ENCODE measurements around the gene RIPPLY2. TPM values are rescaled to one million over a fixed set of nuclear protein-coding genes. Genes with fewer than 3 reads are reported as not detected.

RIPPLY2 gene
- total RNA-seq, 4 donors from 2014 or later = not detected

- Histone ChIP-seq H3K36me3 (peaks cover 10% of the 10 kb centered on the region), H3K4me3 (peak overlapping the region; percentile 90), H3K27ac (peak overlapping the region; percentile 84), H3K9me3 (no peaks in the 10 kb centered on the region), H3K4me1 (peaks cover 20% of the 10 kb centered on the region), H3K27me3 (peaks cover 5% of the 10 kb centered on the region)
- DNase-seq (ENCODE audit: low spot score in 2 of 2) = no peak
- no peak for TF ChIP-seq POLR2A (IDR thresholded peaks at IDR 0.05)
- TF ChIP-seq EP300 (IDR thresholded peaks at IDR 0.05) = no peak
- no peak for TF ChIP-seq CTCF (IDR thresholded peaks at IDR 0.05)
- no peak for TF ChIP-seq POLR2AphosphoS5 (IDR thresholded peaks at IDR 0.05)
- WGBS = 23% methylated on average over 7 of the region's 7 CpGs
Observed at GRCh38 chr6:83860359-83860755, 7.2 kb downstream of the RIPPLY2 start.

GRCh38 chr6:83860782-83861495 is 7.8 kb downstream of the RIPPLY2 start:
- Histone ChIP-seq H3K4me1 (peaks cover 20% of the 10 kb centered on the region), H3K4me3 (peak overlapping the region; percentile 90), H3K9me3 (no peaks in the 10 kb centered on the region), H3K27ac (no peak overlapping the region), H3K27me3 (no peaks in the 10 kb centered on the region), H3K36me3 (peaks cover 16% of the 10 kb centered on the region)
- 70% methylated on average over 8 of the region's 8 CpGs for WGBS
- no peak for DNase-seq (ENCODE audit: low spot score in 2 of 2)
- TF ChIP-seq EP300 (IDR thresholded peaks at IDR 0.05) (no peak), POLR2A (IDR thresholded peaks at IDR 0.05) (no peak), POLR2AphosphoS5 (IDR thresholded peaks at IDR 0.05) (no peak)

- Histone ChIP-seq H3K9me3 (no peaks in the 10 kb centered on the region), H3K4me1 (peaks cover 20% of the 10 kb centered on the region), H3K27me3 (no peaks in the 10 kb centered on the region), H3K4me3 (no peak overlapping the region), H3K36me3 (peaks cover 31% of the 10 kb centered on the region), H3K27ac (no peak overlapping the region)
- TF ChIP-seq POLR2AphosphoS5 (IDR thresholded peaks at IDR 0.05) (no peak), EP300 (IDR thresholded peaks at IDR 0.05) (no peak), POLR2A (IDR thresholded peaks at IDR 0.05) (no peak), CTCF (IDR thresholded peaks at IDR 0.05) (no peak)
- no peak for DNase-seq (ENCODE audit: low spot score in 2 of 2)
- WGBS = 90% methylated on average over 4 of the region's 4 CpGs
Observed at GRCh38 chr6:83862776-83863471, 9.8 kb downstream of the RIPPLY2 start.

- Histone ChIP-seq H3K9me3 (no peaks in the 10 kb centered on the region), H3K4me1 (no peaks in the 10 kb centered on the region), H3K36me3 (peaks cover 31% of the 10 kb centered on the region), H3K27ac (no peak overlapping the region), H3K4me3 (no peak overlapping the region), H3K27me3 (no peaks in the 10 kb centered on the region)
- DNase-seq (ENCODE audit: low spot score in 2 of 2) = no peak
- TF ChIP-seq POLR2A (IDR thresholded peaks at IDR 0.05) (no peak), EP300 (IDR thresholded peaks at IDR 0.05) (no peak)
Observed at GRCh38 chr6:83867043-83867442, 13.9 kb downstream of the RIPPLY2 start.

GRCh38 chr6:83867527-83868161 is 14.5 kb downstream of the RIPPLY2 start:
- Histone ChIP-seq H3K9me3 (no peaks in the 10 kb centered on the region), H3K4me3 (no peak overlapping the region), H3K36me3 (peaks cover 31% of the 10 kb centered on the region), H3K27me3 (no peaks in the 10 kb centered on the region), H3K4me1 (no peaks in the 10 kb centered on the region), H3K27ac (no peak overlapping the region)
- 87% methylated on average over 9 of the region's 9 CpGs for WGBS
- no peak for DNase-seq (ENCODE audit: low spot score in 2 of 2)
- TF ChIP-seq POLR2A (IDR thresholded peaks at IDR 0.05) (no peak), CTCF (IDR thresholded peaks at IDR 0.05) (no peak), POLR2AphosphoS5 (IDR thresholded peaks at IDR 0.05) (no peak)

GRCh38 chr6:83868639-83869038 is 15.5 kb downstream of the RIPPLY2 start:
- H3K36me3 ChIP-seq = peaks cover 31% of the 10 kb centered on the region
- H3K27me3 ChIP-seq = no peaks in the 10 kb centered on the region
- H3K9me3 ChIP-seq = no peaks in the 10 kb centered on the region
- no peak for TF ChIP-seq CTCF (IDR thresholded peaks at IDR 0.05)
- TF ChIP-seq POLR2AphosphoS5 (IDR thresholded peaks at IDR 0.05) = no peak
- no peak for TF ChIP-seq EP300 (IDR thresholded peaks at IDR 0.05)
- no peak for TF ChIP-seq POLR2A (IDR thresholded peaks at IDR 0.05)
- no peaks in the 10 kb centered on the region for H3K4me1 ChIP-seq
- no peak overlapping the region for H3K27ac ChIP-seq
- DNase-seq (ENCODE audit: low spot score in 2 of 2) = no peak
- no peak overlapping the region for H3K4me3 ChIP-seq
- WGBS = 49% methylated on average over 1 of the region's 1 CpG
